Caco-2 (cell line): Measurements from ENCODE around the gene DNAJC4. TPM values are rescaled to one million over a fixed set of nuclear protein-coding genes. Genes with fewer than 3 reads are reported as not detected.

Experiments used
- BruUV-seq: library from RNA; stranded (reverse); fragments of 400-500 nt; replicated peaks from 2 replicates; lab custom pipeline; 2021; lab: Mats Ljungman, UMichigan
- CTCF ChIA-PET: fragments of 300-600 bp; sonication (Branson Sonifier 250); formaldehyde crosslinking; loops from one replicate; lab custom pipeline; 2022; ENCODE audit warnings: antibody characterized with exemption; lab: Charles Lee
- POLR2A ChIA-PET: fragments of 300-600 bp; sonication (Branson Sonifier 250); formaldehyde crosslinking; loops from one replicate; lab custom pipeline; 2022; ENCODE audit warnings: antibody characterized with exemption; lab: Charles Lee
- DNase-seq, 2 experiments: peaks; one replicate each; pipeline versions ENCODE4 v3.0.0 to v3.0.0-alpha.2; 2020 to 2022
- H3K27me3 ChIP-seq: replicated peaks from 2 replicates; pipeline ENCODE4 v1.6.0; 2011; ENCODE audit warnings: low read length; ENCODE audit not compliant: control insufficient read depth, insufficient read depth
- H3K36me3 ChIP-seq: 2 replicates; pipeline ENCODE4 v1.5.1; 2011; ENCODE audit warnings: low read length; ENCODE audit not compliant: control insufficient read depth, insufficient read depth
- H3K4me1 ChIP-seq: fragments of 250-450 bp; sonication (Bioruptor Pico); 2 replicates; pipeline ENCODE4 v1.5.1; 2020; ENCODE audit warnings: mild to moderate bottlenecking
- H3K4me3 ChIP-seq: 2 replicates; pipeline ENCODE4 v1.5.1; 2011; ENCODE audit warnings: low read depth, mild to moderate bottlenecking, control low read depth, low read length
- H3K9me3 ChIP-seq: fragments of 250-450 bp; sonication (Bioruptor Pico); 2 replicates; pipeline ENCODE4 v1.5.1; 2020; ENCODE audit warnings: mild to moderate bottlenecking, moderate library complexity
- H3K27ac Mint-ChIP-seq: one replicate; pipeline ENCODE4 v1.8.0; 2022; ENCODE audit warnings: mixed read lengths; ENCODE audit not compliant: unreplicated experiment
- H3K27me3 Mint-ChIP-seq: one replicate; pipeline ENCODE4 v1.8.0; 2022; ENCODE audit warnings: mixed read lengths; ENCODE audit not compliant: insufficient read depth, unreplicated experiment
- H3K36me3 Mint-ChIP-seq: one replicate; pipeline ENCODE4 v1.8.0; 2022; ENCODE audit warnings: mild to moderate bottlenecking, mixed read lengths; ENCODE audit not compliant: insufficient read depth, unreplicated experiment
- H3K4me1 Mint-ChIP-seq: one replicate; pipeline ENCODE4 v1.8.0; 2022; ENCODE audit warnings: low read depth, mixed read lengths; ENCODE audit not compliant: unreplicated experiment
- H3K4me3 Mint-ChIP-seq: one replicate; pipeline ENCODE4 v1.8.0; 2022; ENCODE audit warnings: mild to moderate bottlenecking, moderate library complexity, mixed read lengths; ENCODE audit not compliant: unreplicated experiment
- H3K9me3 Mint-ChIP-seq: one replicate; pipeline ENCODE4 v1.8.0; 2022; ENCODE audit warnings: mixed read lengths; ENCODE audit not compliant: unreplicated experiment
- CTCF ChIP-seq, 2 experiments: fragments of 200-600 bp in 1 of 2; IDR thresholded peaks; 1 replicate in 1 of 2; 2 replicates in 1 of 2; pipeline versions ENCODE4 v1.5.1 to v1.8.0; 2011 to 2022; ENCODE audit warnings: antibody characterized with exemption in 1 of 2, control low read depth in 1 of 2, inconsistent platforms in 1 of 2, low read depth in 1 of 2, low read length in 1 of 2, mild to moderate bottlenecking in 1 of 2, moderate library complexity in 1 of 2; ENCODE audit not compliant: insufficient read depth in 1 of 2, severe bottlenecking in 1 of 2, unreplicated experiment in 1 of 2
- intact Hi-C: fragments of 100-400 bp; cut with micrococcal nuclease; formaldehyde crosslinking; loops from one replicate; pipeline ENCODE4 v1.10.0; 2022; ENCODE audit not compliant: unreplicated experiment
- total RNA-seq: library from RNA; stranded (reverse); gene quantifications from 2 replicates; pipeline ENCODE4 v1.2.3, GENCODE V29; 2022

Gene DNAJC4
- total RNA-seq, 1 experiment from 2014 or later, result 22.9 TPM

- no peaks in the 10 kb centered on the region for H3K9me3 Mint-ChIP-seq
- intact Hi-C loops, result no loop called here
- H3K27me3 Mint-ChIP-seq, result no peaks in the 10 kb centered on the region
- no peaks in the 10 kb centered on the region for H3K27me3 ChIP-seq
- H3K9me3 ChIP-seq, result no peaks in the 10 kb centered on the region
- ChIA-PET CTCF (no interaction called here), POLR2A (interaction anchor here (1.0 kb wide), 1 partner anchor 16 kb away, joined by 4 read pairs; no protein-coding TSS in a partner anchor)
- H3K4me3 Mint-ChIP-seq, result peak overlapping the region; percentile 83
- no peak for TF ChIP-seq CTCF (IDR thresholded peaks at IDR 0.05; ENCODE audit: insufficient read depth in 1 of 2, low read depth in 1 of 2, low read length in 1 of 2, severe bottlenecking in 1 of 2, unreplicated experiment in 1 of 2)
- H3K4me1 Mint-ChIP-seq, result no peaks in the 10 kb centered on the region
- peaks cover 36% of the 10 kb centered on the region for H3K4me1 ChIP-seq
- no peak for DNase-seq
- H3K4me3 ChIP-seq, result peak overlapping the region; percentile 81
- TSS peak; percentile 21 for BruUV-seq
- peaks cover 2% of the 10 kb centered on the region; the same call in 1 of the 2 replicates for H3K36me3 ChIP-seq
- peaks cover 24% of the 10 kb centered on the region for H3K36me3 Mint-ChIP-seq
- peak overlapping the region; percentile 67 for H3K27ac Mint-ChIP-seq
These were observed 591 bp upstream of the DNAJC4 start for GRCh38 chr11:64229744-64230170.

GRCh38 chr11:64230985-64231365 lies 627 bp downstream of the DNAJC4 start:
- intact Hi-C loops, result no loop called here
- POLR2A ChIA-PET, result interaction anchor here (0.7 to 1.3 kb wide), 2 partner anchors 10 to 13 kb away, joined by 5 read pairs; no protein-coding TSS in a partner anchor
- CTCF ChIA-PET, result interaction anchor here (0.7 kb wide), 1 partner anchor 1499 kb away, joined by 6 read pairs; no protein-coding TSS in a partner anchor
- Mint-ChIP-seq H3K27ac (peak overlapping the region; percentile 67), H3K4me3 (peak overlapping the region; percentile 83), H3K9me3 (no peaks in the 10 kb centered on the region), H3K4me1 (no peaks in the 10 kb centered on the region), H3K27me3 (no peaks in the 10 kb centered on the region), H3K36me3 (peaks cover 28% of the 10 kb centered on the region)
- TF ChIP-seq CTCF (IDR thresholded peaks at IDR 0.05; ENCODE audit: insufficient read depth in 1 of 2, low read depth in 1 of 2, low read length in 1 of 2, severe bottlenecking in 1 of 2, unreplicated experiment in 1 of 2), result no peak
- DNase-seq, result no peak
- Histone ChIP-seq H3K4me1 (peaks cover 36% of the 10 kb centered on the region), H3K27me3 (no peaks in the 10 kb centered on the region), H3K9me3 (no peaks in the 10 kb centered on the region), H3K4me3 (peak overlapping the region; percentile 81), H3K36me3 (peaks cover 2% of the 10 kb centered on the region; the same call in 1 of the 2 replicates)
- BruUV-seq, result no TSS peak

GRCh38 chr11:64231546-64231945 lies 1.2 kb downstream of the DNAJC4 start:
- Histone ChIP-seq H3K36me3 (peaks cover 2% of the 10 kb centered on the region; the same call in 1 of the 2 replicates), H3K9me3 (no peaks in the 10 kb centered on the region), H3K27me3 (no peaks in the 10 kb centered on the region), H3K4me3 (no peak overlapping the region), H3K4me1 (peaks cover 35% of the 10 kb centered on the region)
- Mint-ChIP-seq H3K4me3 (peak overlapping the region; percentile 83), H3K36me3 (peaks cover 24% of the 10 kb centered on the region), H3K9me3 (no peaks in the 10 kb centered on the region), H3K27me3 (no peaks in the 10 kb centered on the region), H3K4me1 (no peaks in the 10 kb centered on the region), H3K27ac (no peak overlapping the region)
- no peak for DNase-seq
- CTCF ChIA-PET, result interaction anchor here (0.7 kb wide), 1 partner anchor 1500 kb away, joined by 6 read pairs; no protein-coding TSS in a partner anchor
- no peak for TF ChIP-seq CTCF (IDR thresholded peaks at IDR 0.05; ENCODE audit: insufficient read depth in 1 of 2, low read depth in 1 of 2, low read length in 1 of 2, severe bottlenecking in 1 of 2, unreplicated experiment in 1 of 2)
- intact Hi-C loops, result no loop called here
- BruUV-seq, result no TSS peak
- POLR2A ChIA-PET, result interaction anchor here (0.7 to 1.3 kb wide), 2 partner anchors 10 to 12 kb away, joined by 5 read pairs; no protein-coding TSS in a partner anchor
